ENCODE results near the gene GAMT.
"Not testable (repeated sequence)": the region's sequence is repeated elsewhere in the genome, so short reads cannot be mapped to it uniquely, and the experiment has no call there.

GAMT gene

DNA sequence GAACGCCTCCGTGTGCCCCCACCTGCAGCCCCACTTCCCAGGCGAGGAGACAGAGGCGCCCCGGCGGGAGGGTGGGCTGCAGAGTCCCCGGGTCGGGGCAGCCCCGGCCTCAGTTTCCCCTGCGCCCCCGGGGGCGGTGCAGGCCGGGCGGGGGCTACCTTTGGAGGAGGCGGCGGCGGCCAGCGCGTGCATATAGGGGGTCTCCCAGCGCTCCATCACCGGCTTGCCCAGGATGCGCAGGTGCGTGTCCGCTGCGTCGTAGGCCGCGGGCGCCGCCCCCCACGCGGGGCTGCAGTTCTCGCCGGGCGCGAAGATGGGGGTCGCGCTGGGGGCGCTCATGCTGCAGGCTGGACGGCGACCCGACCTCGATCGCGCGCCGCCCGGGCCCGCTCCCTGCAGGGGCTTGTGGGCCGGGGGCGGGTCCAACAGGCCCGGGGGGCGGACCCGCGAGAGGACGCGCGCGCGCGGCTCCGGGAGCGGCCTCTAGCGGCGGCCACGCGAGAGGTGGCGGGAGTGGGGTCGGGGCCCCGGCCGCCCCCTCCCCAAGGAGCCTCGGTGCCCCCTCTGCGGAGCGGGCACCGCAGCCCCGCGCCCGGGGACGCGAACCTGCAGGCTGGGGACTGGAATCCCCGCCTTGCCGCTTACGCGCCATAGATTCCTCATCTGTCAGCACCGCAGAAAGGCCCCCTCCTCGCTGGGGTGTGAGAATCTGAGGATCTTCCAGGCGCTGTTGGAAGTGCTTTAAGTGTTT lies at the start of gene GAMT:
GAMT (minus strand) TSS at position 405 of the 751 bp plus-strand sequence; CDS start at position 339, 66 bp downstream.
- peak; percentile 36 for DNase-seq

- no peak for DNase-seq
Observed at GRCh38 chr19:1449467-1450442, 48.4 kb upstream of the GAMT start, which contains the start of gene APC2. APC2 (plus strand) TSS chr19:1450121; CDS start chr19:1453002, 2,881 bp downstream.

- DNase-seq: no peak
Observed at GRCh38 chr19:1447944-1448343, 46.6 kb upstream of the GAMT start.

GRCh38 chr19:1447504-1447903 lies 46.2 kb upstream of the GAMT start:
- no peak for DNase-seq

DNA sequence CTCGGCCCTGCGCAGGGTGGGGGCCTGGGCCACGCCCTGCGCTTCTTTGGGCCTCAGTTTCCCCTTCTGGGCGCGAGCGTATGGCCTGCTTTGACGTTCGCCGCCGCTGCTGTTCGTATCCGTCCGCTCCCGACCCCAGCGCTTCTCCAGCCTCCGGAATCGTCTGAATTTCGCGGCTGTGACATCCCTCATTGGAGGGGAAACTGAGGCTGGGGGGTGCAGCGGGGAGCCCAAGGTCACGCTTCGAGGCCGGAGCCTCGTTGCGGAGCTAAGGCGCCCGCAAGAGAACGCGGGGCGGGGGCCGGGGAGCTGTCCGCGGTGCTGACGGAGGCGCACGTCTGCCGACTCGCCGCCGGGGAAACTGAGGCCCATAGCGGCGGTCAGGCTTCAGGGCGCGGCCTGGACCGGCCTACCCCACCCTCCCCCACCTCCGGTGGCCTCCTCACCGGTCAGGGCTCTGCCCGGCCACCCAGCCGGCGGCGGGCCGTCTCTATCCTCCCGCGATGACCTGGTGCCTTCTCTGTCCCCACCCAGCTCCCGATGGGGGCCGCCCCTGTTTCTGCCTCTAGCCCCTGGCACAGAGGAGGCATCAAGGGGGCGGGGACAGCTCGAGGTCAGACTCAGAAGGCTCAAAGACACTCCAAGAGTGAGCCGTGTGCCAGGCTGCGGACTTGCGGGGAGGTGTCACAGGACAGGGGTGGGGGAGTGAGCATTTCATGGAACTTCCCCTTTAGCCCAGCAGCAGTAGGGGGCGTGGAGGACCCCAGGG lies 45.6 kb upstream of the GAMT start:
- no peak for DNase-seq

- DNase-seq: peak; percentile 25
Observed at GRCh38 chr19:1445932-1446712, 44.8 kb upstream of the GAMT start.

DNA sequence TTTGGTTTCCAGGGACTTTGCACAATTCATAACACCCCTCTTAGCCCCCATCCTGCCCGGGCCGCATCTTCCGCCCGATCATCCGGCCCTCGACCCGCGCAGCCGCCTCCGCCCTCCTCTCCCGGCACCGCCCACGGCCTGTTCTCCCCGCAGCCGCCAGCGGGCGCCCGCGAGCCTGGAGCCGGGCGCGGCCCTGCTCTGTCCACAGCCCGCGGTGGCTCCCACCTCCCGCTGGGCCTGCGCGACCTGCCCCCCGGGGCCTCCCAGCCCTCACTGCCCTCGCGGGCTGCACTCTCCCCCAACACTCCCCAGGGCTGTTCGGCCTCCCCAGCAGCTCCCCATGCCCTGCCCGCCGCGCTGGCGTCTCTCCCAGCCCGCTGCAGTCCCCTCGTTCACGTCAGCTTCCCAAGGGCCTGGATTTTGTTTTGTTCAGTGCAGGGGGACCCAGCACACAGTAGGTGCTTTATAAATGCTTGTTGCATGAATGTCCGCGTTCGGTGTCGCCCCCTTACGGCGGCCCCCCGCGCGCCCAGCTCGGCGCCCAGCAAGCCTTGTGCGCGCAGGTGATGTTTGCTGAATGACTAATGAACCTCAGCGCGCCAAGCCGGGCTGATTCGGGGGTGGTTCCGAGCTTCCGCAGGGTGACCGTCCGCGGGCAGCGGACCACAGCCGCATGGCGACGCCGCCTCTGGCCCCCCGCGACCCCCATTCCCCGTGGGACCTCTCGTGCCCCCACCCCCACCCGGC lies 44.0 kb upstream of the GAMT start:
- peak; percentile 27 for DNase-seq

DNA sequence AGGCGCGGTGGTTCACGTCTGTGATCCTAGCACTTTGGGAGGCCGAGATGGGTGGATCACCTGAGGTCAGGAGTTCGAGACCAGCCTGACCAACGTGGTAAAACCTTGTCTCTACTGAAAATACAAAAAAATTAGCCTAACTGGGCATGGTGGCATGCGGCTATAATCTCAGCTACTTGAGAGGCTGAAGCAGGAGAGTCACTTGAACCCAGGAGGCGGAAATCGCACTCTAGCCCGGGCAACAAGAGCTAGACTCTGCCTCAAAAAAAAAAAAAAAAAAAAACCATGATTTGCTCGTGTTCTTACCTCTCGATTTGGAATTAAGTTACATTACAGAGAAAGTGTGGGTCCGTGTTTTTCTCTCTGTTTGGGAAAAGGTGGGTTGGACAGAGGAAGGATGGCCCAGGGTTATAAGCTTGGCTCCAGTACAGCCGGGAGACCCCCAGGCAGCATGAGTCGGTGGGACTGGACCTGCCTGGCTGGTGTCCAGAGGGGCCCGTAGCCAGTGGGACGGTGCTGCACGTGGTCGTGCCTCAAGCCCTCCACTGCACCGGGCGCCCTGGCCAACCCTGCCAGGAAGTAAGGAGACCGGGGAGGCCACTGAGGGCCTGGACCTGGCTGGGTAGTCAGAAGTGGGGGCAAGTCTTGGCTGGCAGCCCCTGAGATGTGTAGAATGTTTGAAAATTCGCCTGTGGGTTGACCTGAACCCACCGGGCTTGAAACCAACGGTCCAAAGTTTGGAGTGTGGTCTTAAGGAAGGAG lies 40.5 kb upstream of the GAMT start:
- DNase-seq: no peak

- DNase-seq: no peak
Observed at GRCh38 chr19:1441022-1441426, 39.7 kb upstream of the GAMT start.

DNA sequence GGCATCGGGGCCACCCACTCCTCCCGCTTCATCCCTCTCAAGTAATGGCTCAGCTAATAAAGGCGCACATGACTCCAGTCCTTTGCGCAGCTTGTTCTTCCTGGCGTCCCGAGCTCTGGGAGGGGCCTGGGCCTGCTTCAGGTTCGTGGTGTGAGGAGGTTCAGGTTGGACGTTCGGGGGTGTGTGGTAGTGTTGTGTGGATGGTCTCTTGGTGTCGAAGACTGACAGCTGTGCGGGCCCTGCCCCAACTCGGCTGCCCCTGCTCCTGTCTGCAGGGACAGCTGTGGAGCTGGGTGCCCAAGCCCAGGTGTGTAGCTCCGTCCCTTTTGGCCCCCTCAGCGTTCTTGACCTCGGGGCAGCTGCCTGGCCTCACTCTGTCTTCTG lies 39.1 kb upstream of the GAMT start:
- DNase-seq: no peak

- DNase-seq: not testable (repeated sequence)
Observed at GRCh38 chr19:1439525-1440417, 38.4 kb upstream of the GAMT start.

DNA sequence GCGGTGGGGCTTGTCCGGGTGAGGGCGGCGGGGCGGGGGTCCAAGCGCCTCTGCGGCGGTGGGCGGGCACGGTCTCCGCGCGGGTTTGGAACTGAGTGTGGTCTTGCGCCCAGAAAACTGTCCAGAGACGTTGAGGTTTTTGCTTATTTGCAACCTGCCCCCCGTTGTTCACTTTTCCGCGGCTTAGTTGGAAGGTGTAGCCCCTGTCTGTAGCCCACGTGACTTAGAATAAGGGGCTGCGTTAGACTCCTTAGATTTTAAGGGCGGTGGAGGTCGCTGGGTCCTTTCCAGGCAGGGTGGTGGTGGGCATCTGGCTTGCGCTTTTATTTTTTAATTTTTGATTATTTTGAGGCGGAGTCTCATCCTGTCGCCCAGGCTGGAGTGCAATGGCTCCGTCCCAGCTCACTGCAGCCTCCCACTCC lies 37.6 kb upstream of the GAMT start:
- no peak for DNase-seq

DNA sequence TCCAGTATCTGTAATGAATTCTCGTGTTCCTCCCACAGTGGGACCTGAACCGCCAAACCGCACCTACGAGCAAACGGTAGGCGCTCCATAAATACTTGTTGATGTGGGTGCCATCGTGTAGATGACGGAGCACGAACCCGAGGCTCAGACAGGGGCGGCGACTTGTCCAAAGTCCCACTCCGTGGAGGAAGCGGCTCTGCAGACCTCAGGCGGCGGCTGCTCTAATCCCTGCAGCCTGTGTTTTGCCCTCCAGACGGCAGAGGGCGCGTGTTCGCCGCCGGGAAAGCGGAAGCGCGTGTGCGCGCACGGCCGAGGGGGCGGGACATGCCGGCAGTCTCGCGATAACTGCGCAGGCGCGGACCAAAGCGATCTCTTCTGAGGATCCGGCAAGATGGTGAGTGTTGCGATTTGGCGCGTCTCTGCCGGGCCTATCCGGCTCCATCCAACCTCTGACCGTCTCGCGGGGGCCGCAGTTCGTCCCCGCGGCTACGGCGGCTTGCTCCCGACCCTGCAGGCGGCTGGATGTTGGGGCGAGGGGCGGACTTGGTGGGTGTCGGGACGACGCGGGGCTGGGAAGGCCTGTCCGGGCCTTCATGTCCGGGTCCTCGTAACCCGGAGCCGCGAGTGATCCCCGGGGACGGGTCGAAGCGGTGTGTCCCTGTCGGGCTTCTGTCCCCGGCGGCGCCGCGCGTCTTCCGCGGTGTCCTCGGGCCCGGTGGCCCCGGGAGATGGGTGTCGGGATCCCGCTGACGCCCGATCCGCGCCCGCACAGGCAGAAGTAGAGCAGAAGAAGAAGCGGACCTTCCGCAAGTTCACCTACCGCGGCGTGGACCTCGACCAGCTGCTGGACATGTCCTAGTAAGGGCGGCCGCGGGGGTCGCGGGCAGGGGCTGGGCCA lies 36.9 kb upstream of the GAMT start, which contains the start of gene RPS15:
RPS15 (plus strand) TSS at position 362 of the 898 bp plus-strand sequence; CDS start at position 392, 30 bp downstream.
- peak; percentile 89 for DNase-seq

- DNase-seq: no peak
Observed at GRCh38 chr19:1437609-1438008, 36.3 kb upstream of the GAMT start.

DNA sequence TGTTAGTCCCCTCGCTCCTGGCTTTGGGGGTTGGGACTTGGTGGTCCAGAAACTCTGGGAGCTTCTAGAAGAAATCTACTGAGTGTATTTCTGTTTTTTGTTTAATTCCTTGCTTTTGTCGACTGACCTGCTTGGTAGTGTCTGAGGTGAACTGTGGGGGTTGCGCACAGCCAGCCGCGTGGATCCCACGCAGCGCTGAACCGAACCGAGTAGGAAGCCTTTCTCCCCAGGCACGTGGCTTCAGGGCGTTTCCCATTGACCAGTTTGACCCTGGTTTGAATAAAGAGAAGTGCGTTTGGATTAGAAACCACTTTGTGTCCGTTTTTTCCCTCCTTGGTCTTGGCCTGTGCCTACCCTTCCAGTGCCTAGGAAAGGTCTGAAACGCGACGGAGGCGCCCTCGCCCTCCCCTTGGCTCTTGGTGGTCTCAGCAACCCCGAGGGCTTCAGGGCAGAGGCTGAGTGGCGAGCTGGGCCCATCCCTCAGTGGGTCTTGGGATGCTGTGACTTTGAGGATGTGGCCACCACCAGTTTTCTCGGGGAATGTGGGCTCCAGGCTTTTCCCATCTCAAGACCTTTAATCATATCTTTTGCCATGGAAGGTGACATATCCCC lies 34.1 kb upstream of the GAMT start:
- DNase-seq: no peak

DNA sequence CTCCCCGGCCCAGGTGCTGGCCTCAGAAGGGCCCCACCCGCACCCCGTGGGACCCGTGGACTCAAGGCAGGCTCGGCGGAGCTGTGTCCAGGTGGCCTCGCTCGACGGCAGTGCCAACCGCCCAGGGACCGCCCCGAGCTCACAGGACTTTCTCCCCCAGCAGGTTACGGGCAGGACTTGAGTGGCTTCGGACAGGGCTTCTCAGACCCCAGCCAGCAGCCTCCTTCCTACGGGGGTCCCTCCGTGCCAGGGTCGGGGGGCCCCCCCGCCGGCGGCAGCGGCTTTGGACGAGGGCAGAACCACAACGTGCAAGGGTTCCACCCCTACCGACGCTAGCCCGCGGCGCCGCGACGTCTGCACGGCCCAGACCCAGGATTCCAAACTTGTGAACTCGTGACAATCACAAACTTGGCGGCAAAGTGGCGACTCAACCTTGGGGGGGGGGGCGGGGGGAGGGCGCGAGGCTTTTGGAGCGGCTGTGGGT lies 33.3 kb upstream of the GAMT start:
- no peak for DNase-seq

DNA sequence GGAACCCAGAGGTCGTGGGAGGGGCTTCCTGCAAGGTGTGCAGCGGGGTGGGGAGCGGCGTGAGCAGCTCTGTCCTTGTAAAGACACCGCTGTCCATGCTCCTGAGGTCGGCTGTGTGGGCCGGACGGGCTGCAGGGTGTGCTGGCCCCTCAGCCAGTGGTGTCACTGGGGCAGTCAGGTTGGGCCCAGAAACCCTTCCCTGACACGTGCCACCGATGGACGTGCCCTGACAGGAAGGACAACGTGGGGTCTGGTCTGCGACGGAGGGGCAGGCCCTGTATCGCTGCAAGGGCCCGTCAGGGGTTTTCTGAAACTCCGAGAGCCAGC lies 32.7 kb upstream of the GAMT start:
- no peak for DNase-seq

Measured in NCI-H446 treated with DMSO at 0.1 percent for 48 hours (cell line).